ENCODE results near the gene GLDN.

- TF ChIP-seq ZNF148 (tag by site-specific recombination; IDR thresholded peaks at IDR 0.05; ENCODE audit: borderline replicate concordance) (no peak), CTCF (tag by site-specific recombination; IDR thresholded peaks at IDR 0.05) (no peak), PRDM10 (tag by site-specific recombination; IDR thresholded peaks at IDR 0.05) (no peak), EGR2 (tag by site-specific recombination; IDR thresholded peaks at IDR 0.05; ENCODE audit: low read depth) (no peak), PRDM1 (tag by site-specific recombination; IDR thresholded peaks at IDR 0.05) (no peak), MYNN (tag by site-specific recombination; IDR thresholded peaks at IDR 0.05; ENCODE audit: borderline replicate concordance) (no peak), ZNF701 (tag by site-specific recombination; IDR thresholded peaks at IDR 0.05) (no peak), GFI1B (tag by site-specific recombination; IDR thresholded peaks at IDR 0.05) (no peak), ZNF138 (tag by site-specific recombination; IDR thresholded peaks at IDR 0.05; ENCODE audit: borderline replicate concordance) (no peak)
Observed at GRCh38 chr15:51312166-51313073, 29.0 kb upstream of the GLDN start.
